DMS53 treated with DMSO at 0.1 percent for 48 hours (cell line): ENCODE measurements around the gene DNLZ.

Source experiments
- DNase-seq: peaks from one replicate; lab custom pipeline; 2025; ENCODE audit not compliant: unreplicated experiment; lab: John Stamatoyannopoulos, UW

Gene DNLZ

DNA sequence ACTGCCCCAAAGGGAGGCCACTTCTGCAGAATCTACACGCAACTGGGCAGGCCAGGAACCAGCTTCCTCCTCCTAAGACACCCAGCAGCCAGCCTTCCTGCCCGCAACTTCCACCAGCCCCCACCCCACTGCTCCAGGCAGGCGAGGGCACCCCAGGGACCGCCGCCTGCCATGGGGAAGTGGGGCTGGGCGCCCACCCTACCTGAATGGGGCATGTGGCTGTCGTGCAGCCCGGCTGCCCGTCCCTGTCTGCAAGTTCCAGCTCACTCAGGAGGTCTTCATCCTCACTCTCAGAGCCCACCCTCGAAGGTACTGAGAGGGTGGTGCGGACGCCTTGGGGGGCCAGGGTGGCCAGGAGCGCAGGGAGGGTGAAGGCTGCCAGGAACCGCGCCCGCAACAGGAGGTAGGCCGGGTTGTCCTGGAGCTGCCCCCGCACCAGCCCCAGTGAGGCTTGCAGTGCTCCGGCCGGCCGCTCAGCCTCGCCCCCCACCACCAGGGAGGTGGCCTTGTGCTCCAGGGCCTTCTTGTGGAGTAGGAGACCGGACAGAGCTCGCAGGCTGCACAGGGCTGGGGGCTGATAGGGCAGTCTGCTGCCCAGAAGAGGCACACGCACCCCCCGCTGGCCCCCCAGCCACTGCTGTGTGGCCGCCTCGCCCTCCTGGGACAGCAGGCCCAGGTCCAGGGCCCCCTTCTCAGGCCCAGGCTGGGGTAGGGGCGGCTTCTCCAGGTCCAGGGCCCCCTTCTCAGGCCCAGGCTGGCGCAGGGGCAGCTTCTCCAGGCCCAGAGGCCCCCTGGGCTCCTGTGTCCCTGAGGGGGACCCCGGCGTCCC lies 14.0 kb upstream of the DNLZ start:
- DNase-seq, result no peak

- no peak for DNase-seq
These were observed 12.9 kb upstream of the DNLZ start for GRCh38 chr9:136376457-136376856.

GRCh38 chr9:136375096-136375495 lies 11.6 kb upstream of the DNLZ start:
- DNase-seq, result no peak

DNA sequence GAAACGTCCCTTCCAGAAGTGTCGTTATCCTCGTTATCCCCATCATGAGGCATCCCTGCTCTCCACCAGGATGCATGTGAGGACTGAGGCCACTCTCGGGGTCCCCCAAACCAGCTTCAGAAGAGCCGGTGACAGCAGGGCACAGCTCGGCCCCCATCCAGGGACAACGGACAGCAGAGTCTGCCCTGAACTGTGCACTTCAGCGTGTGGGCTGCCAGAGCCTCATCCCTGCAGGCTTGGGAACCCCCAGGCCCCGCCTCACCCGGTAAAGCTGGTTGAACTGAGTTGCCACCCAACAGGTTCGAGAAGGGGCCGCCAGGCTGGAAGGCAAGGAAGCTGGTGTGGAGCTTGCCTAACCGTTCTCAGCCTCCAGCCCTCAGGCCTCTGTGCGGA lies 10.6 kb upstream of the DNLZ start:
- no peak for DNase-seq

DNA sequence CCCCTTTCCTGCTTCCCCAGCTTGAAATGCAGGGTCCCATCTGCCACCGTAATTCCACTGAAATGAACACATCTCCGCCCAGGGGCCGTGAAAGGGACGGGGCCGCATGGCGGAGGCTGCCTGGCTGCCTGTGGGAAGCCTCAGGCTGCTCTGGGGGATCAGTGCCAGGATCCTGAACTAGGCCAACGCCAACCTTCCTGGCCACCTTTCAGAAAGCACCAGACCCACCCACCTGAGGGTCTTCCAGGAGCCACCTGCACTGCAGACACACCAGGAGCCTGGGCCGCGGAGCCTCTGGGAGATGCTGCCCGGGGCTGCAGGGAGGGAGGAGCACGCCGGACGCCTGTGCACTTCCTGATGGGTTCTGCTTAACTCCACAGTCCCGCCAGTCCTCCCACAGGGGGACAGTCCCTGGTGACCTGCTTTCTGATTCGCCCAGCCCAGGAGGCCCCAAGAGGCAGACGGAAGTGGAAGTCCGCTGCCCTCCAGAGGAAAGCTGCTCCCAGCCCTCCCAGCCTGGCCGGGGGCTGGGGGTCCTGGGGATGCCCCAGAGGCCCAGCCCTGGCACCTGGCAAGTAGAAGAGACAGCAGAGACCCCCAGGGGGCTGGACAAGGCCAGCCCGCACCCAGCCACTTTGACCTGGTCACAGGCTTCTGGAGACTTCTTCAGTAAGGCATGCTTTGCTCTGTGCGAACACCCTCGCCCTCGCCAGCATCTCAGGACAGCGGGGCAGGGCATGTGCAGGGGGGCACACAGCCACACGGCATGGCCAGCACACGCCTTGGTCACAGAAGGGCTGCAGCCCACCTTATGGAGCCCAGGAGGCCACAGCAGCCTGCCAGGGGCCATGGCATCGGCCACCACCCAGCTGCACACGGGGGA lies 10.0 kb upstream of the DNLZ start, which contains the start of gene CARD9:
TSS of gene CARD9 (minus strand) at position 370 of the 883 bp plus-strand sequence. CDS start 1,591 bp downstream, outside the sequence.
- peak; percentile 38 for DNase-seq

DNA sequence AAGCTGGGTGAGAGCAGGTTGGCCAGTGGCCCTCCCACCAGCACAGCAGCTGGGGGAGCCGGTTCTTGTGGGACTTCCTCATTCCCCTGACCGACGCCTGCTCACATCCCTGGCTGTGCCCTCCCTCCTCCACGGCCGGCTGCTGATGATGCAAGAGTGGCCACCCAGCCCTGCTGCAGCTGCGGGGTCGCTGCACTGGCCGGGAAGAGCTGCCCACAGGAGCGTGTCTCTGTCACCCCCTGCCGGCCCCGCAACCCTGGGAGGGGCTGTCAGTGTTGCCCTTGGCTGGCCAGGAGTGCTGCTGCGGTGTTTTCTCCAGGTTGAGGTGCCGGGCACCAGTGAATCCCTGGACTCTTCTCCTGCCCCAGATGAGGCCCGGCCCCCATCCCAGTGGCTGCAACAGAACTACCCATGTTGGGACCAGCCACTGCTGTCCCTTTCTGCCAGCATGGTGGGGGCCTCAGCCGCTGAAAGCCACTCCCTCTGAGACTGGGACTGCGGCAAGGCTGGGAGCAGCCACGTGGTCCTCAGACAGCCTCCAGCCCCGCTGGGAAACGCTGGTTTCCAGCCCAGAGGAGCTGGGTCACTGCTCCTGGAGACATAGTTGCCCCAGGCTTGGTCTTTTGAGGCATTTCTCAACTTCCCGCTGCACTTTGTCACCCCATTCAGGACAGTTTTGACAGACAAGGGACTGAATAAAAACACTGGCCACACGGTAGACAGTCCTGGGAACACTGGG lies 9.2 kb upstream of the DNLZ start:
- DNase-seq, result peak; percentile 58

- DNase-seq, result no peak
These were observed 8.5 kb upstream of the DNLZ start for GRCh38 chr9:136372006-136372405.

DNA sequence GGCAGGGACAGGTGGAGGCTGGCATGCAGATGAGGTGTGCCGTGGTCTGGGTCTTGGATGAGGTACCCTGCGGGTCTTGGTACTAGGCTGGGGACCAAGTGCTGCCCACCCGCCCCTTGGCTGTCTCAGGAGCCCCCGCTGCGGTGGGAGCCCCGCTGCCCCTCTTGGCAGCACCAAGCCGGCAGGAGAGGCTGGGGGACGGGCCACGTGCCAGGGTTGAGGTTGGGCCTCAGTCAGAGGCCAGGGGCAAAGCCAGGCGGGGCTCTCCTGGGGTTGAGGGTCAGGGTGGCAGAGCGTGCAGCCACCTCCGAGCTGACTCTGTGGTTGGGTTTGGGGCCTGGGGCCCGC lies 8.0 kb upstream of the DNLZ start:
- no peak for DNase-seq

GRCh38 chr9:136370687-136371532 lies 7.4 kb upstream of the DNLZ start:
- no peak for DNase-seq

DNA sequence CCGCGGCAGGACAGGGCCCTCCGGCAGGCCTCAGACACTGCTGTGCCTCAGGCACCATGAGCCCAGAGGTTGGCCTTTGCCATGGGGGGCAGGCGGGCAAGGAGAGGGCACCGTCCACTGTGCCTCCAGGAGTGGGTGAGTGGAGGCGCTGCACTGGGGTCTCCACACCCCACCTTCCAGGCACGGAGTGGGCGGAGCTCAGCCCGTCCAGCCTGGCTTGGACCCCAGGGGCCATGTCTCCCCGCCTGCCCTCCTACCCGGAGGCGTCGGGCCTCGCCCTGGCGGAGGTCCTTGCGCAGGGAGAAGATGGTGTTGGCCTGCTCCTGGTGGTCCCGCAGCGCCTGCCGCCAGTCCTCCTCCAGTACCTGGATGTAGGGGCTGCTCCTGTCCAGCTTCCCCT lies 6.5 kb upstream of the DNLZ start:
- no peak for DNase-seq

- no peak for DNase-seq
These were observed 4.6 kb upstream of the DNLZ start for GRCh38 chr9:136368190-136368589.

DNA sequence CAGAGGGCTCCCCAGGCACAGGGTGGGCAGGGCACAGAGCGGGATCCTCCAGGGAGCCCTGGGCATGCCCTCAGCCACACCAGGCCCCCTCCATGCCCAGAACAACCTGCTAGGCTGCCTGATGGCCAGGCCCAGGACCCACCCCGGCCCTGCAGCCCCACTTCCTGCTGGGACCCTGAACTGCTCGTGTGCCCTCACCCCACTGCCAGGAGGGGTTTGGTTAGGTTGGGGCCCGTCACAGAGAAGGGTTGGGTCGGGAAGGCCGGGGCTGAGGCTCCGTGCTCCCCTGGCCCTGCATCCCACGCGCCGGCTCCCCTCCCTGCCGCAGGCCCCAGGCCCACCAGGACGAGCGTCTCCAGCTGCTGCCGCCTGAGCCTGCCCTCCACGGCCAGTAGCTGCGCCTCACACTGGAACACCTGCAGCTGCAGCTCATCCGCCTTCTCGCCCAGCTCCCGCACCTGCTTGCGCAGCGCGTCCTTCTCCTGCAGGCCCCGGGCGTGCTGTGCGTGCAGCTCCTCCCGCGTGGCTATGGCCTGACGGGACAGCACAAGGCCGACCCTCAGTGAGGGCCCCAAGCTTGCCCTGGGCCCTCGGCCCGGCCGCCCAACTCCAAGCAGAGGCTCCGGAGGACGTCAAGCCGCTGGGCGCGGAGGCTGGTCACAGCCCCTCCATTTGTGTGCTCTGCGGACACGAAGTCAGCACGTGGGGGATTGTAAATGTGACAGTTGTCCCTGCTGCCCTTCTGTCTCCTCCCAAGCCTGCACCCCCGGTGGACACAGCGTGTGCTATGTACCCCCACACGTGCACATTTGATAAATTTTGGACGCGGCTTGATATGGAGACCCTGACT lies 4.0 kb upstream of the DNLZ start:
- DNase-seq, result no peak

DNA sequence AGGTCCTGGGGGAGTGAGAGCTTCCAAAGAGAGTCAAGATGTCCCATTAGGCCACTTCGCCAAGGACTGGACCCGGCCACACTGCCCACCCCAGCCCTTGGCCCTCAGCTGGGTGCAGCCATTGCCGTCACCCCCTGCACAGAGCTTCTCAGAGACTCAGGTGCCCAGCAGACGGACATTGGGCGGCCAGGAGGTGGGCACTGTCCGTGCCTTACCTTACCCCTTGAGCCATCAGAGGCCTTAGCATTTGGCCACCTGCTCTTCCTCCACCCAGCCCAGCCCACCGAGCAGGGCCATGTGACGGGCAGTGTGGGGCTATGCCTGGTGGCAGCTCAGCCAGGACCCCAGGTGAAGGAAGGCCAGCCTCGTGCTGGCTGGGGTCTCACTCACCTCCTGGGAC lies 3.3 kb upstream of the DNLZ start:
- DNase-seq, result no peak

DNA sequence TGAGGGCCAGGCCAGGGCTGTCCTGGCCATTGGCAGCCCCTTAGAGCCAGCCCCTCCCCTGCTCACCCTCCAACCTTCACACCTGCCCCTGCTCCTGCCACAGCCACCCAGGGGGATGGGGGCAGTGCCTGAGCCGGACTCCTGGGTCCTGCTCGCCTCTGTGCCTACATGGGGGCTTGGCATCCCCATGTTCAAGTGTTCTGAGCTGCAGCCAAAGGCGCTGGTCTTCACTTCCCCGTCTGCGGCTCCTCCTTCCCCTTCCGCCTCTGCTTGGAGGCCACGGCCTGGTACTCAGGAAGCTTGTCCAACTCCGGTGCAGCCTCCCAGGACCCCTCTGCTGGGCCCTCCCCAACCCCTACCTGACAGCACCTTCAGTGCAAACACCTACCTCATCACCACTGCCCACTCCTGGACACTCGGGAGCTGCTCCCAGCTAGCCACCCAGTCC lies 2.3 kb upstream of the DNLZ start:
- DNase-seq, result no peak

DNA sequence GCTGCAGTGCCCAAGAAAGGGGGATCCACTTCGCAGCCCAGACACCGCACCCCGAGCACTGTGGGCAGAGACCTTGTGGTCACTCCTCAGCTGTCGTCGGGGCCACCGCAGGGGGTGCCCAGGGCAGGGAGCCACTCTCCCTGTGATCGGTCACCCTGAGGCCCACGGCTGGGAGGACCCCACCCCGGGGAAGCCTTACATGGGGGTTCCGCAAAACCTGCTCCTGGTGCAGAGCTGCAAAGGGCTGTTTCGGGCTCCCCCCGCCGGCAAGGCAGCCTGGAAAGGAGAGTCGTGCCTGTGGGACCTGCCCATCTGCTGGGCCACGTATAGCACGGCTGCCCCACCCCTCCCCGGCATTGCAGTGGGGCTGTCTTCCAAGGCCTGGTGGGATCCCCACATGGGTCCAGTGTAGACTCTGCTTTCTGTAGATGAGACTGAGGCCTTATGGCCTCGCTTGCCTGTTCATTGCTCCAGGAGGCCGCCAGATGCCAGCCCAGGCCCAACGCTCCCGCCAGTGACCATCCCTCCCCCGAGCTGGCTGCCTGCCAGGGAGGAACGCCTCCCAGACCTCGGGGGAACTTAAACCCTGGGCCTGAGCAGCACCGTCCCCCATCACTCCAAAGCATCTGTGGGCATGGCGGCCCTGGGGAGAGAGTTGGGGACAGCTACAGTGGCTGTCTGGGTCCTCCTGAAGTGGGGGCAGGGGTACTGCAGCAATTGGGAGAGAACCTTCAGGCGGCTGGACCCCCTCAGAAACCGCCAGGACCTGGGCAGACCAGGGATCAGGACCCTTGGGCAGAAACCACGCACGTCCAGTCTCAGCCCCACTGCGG lies 1.6 kb upstream of the DNLZ start:
- no peak for DNase-seq

DNA sequence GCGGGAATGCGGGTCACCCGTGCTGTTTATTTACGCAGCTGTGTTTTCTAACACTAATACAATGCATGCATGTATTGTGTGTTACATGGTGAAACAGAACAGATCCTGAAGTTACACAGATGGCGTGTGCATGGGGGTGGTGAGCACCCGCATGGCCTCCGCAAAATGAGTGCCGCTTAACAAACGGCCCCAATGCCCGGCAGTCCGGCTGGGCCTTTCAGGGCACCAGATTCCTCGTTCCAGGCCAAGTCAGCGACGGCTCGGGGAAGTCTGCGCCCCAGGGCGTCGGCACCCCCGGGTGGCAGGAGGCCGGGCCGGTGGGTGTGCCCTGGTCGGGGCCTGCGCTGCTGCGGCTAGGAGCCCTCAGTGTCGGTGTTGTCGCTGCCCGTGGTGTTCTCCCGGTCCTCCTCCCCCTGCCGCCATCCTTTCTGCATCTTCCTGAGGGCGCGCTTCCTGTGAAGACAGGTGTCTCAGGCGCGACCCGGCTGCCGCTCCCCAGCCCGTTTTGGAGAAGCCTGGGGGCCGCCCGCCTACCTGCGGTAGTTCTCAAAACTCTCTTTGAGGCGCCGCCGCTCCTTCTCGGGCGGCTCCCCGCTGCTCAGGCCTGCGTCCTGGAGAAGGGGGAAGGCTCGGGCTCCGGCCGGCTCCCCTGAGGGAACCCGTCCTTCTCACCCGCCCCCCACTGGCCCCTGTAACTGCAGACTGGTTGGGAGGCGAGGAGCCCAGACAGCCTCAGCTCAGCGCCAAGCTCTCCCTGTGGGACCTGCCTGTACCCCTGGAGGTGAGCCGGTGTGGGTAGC lies 605 bp upstream of the DNLZ start:
- no peak for DNase-seq

DNA sequence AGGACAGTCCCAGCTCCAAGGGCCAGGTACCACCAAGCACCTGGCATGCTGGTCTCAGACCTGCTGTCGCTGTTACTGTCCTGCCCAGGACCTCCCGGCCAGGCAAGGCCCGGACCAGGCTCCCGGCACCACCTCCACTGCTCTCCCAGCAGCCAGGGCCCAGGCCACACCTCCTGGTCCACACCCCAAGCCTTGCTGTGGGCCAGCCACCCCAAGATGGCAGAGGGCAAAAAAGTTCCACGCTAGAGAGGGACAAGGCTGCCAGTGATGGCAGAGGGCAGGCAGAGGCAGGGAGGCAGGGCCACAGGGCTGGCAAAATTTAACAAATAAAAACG lies 1.1 kb downstream of the DNLZ start:
- DNase-seq, result no peak
